Mesenteric fat pad (tissue), 1 donor: ENCODE data around the gene BCAR3. TPM values are rescaled to one million over a fixed set of nuclear protein-coding genes. Genes with fewer than 3 reads are reported as not detected.
"Not testable (repeated sequence)": the region's sequence is repeated elsewhere in the genome, so short reads cannot be mapped to it uniquely, and the experiment has no call there.

Source experiments
- DNase-seq: peaks from one replicate; pipeline ENCODE4 v3.0.0-alpha.2; 2020; ENCODE audit warnings: low spot score
- total RNA-seq: library from RNA; stranded (reverse); fragmentation: NEBNext Ultra II Directional; extraction: Animal tissue kit (Norgen Biotek cat#: 25700); gene quantifications from one replicate; pipeline ENCODE4 v1.2.1, GENCODE V29; 2021
- donor health status: DM: yes; HTN: yes; CAD: no.

The BCAR3 gene
- total RNA-seq, 1 donor from 2014 or later = 30.3 TPM

DNA sequence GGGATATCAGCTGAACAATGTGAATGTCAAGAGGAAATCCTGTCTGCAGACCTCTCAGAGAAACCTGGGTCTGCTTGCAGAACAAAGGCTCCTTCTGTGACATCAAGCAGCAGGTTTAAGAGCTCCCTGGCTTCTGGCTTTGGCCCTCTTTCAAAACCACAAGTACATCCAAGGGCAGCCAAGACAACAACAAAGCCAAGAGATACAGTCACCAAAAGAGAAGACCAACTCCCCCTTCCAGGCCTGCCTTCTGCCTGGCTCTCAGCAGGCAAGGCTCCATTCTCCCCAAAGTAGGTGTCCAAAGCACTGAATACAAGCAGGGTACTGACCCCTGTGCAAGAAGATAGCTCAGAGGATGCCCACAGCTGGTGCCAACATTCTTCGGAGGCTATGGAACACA, 11.5 kb downstream of the BCAR3 start:
- DNase-seq = no peak

DNA sequence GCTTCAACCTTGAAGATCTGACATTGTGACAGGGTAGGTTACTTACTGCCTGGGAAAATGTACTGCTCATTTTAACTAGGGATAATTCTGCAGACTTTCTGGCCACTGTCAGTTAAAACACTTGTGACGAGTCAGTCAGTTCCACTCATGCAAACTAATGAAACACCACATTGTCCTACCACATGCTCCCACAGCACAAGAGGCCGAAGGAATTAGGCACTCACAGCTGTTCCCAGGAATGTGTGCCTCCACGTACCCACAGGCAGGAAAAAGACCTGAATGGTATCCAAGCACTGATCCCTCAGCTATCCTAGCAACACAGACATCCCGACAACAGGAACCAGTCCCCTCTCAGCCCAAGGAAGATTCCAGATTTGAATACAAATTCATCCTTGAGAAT, 12.3 kb downstream of the BCAR3 start:
- no peak for DNase-seq

DNA sequence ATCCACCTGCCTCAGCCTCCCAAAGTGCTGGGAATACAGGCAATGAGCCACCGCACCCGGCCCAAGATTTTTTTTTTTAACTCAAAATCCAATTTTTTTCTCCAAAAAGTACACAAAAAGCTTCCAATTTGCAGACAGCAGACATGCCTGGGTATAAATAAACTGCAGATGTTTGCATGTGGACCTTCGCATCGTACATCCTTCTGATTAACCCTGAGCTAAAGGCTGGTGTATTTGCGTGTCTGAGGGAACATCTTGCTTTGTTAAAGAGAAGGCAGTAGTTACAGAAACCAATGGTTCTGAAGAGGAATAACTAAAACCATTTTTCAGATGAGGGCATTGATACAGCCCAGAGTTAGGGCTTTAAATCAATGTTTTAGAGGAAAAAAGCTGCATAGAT, 12.7 kb downstream of the BCAR3 start:
- no peak for DNase-seq

DNA sequence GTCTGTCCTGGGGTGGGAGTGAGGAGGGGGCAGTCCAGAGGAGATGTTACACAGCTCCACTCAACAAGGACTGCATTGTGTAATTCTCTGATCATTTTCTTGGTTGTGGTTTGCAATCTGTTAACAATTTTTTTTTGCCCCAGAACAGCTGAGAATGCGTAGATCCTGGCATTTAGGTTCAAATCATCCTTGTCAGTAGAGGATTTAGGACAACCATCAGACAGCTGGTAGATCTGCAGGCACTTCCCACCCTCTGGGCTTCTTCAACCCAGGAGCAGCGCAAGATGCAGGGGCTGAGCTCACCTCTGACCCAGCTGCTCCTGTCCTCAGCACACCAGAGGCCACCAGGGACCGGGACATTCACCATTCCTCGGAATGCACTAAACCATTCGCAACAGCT, 13.5 kb downstream of the BCAR3 start:
- no peak for DNase-seq

DNA sequence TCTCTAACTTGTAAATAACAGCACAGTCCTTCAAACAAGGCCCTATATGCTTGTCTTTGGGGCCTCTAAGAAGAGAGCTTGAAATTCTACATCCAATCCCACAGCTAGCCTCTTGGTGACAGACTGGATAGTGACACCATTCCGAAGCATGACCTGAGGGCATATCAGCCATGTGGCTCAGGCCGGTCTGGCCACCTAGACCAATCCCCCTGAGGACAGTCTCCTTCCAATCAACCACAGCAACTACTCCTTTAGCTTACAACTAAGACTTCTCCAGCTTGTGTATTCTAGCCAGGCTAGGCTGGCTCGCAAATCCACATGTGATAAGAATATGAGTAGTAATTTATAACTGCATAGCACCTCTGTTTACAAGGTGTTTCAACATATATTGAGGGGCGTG, 14.0 kb downstream of the BCAR3 start:
- no peak for DNase-seq

DNA sequence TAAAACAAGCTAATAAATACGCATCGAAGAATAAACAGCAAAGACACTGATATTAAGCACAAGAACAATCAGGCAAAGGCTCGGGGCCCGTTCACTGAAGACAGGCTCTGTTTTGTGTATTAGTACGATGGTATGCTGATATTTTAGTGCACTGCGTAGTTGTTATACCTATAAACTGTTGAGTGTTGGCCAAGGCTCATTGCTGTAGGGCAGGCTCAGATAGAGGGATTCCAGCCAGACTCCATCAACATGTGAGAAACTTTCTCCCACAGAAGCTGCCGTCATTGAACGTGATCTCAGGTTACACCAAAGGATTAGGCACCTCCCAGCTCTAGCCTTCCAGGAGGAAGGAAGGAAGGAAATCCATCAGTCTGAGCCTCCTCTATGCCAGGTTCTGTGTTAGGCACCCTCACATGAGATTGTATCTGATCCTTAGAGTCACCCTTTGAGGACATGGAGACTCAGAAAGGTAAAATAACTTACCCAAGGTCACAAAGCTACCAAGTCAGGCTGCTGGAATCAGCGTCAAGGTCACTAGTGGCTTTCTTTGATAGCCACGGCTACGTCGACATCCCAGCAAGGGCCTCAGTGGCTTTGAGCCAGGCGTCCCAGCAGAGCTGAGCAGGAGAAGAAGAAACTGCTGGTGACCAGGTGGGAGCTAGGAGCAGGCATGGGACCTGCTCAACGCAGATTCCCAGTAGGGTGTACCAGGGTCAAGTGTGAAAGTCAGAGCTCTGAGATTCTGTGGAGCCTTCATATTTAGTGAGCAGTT, 14.8 kb downstream of the BCAR3 start:
- no peak for DNase-seq

DNA sequence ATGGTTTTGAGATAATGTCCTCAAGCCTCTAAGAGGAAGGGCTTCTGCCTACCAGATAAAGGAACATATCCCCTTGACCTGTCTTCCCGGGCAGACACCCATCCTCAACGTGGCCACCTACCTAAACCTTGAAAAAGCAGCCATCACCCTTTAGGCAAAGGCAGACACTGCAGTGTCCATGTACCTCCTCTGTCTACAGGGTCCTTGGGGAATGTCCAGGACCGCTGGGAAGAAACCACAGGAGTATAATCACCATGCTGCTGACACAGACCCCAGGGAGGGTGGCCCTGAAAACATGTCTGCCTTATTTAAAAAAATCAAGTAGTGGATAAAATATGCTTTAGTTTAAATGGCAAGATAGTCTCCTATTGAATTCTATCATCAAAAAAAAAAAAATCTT, 16.6 kb downstream of the BCAR3 start:
- no peak for DNase-seq

DNA sequence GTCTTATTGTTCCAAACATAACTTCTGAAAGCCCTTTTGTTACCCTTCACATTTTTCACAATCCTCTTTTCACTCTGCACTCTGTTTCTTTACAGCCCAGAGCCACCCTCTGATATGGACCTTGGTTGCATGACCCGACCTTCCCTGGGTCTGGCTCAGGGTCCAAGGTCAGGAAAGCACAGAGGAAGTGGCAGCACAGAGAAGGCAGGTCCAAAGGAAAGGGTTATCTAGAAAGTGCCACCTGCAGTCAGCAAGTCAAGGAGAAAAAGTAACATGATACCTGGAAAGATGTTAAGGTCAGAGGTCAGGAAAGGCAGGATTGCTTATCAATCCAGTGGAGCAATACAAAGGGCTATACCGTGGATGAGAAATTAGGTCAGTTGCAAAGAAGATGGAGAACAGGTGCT, 18.4 kb downstream of the BCAR3 start:
- no peak for DNase-seq

DNA sequence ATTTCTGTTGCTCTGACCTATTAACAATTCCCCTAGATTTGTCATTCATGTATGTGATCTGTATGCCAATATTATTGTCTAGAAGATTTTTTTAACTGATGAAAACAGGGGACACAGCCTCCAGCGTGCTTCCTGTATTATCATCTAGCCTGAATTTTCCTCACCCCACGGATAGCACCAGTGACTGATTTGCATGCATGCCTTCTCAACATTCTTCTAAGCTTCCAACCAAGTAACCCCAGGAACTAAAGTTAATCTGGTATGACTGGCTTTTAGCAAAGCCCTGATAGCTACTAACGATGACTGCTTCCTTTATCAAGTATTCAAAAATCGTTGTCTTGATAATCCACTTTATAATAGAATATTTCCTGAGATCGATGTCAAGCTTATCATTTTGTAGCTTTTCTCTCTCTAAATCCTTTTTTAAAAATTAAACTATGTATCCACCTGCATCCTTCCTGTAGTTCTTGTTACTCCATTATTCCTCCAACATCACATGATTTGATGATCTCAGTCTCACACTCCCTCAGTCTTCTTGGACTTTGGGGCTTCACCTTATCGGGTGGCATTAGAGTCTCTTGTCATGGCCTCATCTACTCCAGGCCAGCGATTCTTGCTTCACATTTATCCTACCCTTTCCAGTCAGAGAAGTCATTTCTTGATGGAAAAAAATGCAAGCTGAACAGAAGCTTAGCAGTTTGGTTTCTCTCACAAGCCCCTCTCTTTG, 19.0 kb downstream of the BCAR3 start:
- no peak for DNase-seq

DNA sequence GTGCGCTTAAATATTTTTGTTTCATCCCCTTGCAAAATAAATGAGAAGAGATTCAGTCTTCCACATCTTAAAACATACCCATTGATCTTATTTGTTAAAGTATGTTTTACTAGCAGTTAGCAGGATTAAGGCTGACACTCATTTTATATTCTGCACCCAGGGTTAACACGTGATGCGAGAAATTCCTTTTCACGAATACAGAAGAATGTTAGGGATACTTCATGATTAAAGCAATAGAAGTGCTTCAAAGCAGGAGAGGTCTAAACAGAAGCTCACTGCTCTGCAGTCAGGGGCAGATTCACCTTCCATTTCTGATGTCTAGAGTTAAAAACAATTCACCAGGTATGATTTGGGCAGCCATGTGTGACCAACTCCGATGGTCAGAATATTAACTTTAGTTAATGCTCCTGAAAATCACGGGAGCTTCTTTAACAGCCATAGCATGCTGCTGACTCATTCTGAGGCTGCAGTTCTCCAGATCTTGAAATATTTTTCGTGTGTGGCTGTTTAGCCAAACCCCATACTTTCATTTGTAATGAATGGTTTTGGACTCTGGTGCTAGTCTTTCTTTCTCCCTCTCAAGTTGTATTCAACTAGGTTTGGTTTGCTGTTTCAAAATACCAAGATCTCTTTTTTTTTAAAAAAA, 19.7 kb downstream of the BCAR3 start:
- no peak for DNase-seq

DNA sequence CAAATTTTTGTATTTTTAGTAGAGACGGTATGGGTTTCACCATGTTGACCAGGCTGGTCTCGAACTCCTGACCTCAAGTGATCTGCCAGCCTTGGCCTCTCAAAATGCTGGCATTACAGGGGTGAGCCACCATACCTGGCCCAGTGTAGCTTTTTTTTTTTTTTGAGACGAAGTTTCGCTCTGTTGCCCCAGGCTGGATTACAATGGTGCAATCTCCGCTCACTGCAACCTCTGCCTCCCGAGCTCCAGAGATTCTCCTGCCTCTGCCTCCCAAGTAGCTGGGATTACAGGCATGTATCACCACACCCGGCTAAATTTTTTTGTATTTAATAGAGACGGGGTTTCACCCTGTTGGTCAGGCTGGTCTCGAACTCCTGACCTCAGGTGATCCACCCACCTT, 20.3 kb downstream of the BCAR3 start:
- DNase-seq = not testable (repeated sequence)

DNA sequence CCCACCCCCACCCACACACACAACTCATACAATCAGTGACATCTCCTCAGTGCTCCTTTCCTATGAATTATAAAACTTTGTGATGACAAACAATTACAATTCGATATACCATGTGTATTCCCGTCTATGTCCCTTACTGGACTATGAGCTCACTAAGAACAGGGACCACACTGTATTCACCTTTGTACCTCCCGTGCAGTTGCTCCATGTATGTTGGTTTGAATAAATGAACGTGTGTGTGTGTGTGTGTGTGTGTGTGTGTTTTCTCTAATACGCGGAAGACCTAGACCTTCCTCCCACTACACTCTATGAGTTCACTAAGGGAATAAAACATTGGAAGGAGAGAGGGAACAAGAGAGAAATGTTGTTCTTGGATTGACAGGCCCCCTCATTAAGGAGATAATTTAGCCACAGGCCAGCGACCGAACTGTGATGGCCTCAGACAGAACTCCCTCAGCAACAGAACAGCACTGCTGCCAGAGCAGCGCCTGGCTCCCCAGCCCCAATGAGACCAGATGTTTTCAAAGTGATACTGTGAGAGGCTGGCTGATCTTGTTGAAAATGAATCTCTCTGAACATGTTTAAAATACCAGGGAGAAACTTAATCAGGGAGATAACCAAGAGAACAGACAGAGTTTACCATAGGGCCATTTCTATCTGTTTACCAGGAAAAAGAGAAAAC, 21.7 kb downstream of the BCAR3 start:
- DNase-seq = no peak

DNA sequence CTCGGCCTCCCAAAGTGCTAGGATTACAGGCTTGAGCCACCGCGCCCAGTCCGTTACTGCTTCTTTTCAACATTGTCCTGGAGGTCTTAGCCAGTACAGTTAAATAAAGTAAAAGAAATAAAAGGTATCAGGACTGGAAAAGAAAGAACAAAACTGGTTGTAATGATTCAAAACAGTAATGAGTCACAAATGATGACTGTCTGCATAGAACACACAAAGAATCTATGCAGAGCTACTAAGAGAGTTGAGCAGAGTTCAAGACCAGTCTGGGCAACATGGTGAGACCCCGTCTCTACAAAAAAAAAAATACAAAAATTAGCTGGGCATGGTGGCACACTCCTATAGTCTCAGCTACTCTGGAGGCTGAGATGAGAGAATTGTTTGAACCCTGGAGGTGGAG, 23.4 kb downstream of the BCAR3 start:
- DNase-seq = no peak

DNA sequence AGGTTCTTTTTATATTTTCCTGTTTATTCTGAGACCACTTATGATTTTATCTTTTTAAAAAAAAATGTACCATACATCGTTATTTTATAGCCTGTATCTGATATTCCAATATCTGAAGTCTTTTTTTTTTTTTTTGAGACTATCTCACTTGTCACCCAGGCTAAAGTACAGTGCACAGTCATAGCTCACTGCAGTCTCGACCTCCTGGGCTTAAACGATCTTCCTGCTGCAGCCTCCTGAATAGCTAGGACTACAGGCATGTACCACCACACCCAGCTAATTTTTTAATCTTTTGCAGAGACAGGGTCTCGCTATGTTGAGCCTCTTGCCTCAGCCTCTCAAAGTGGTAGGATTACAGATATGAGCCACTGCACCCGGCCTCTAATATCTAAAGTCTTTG, 25.1 kb downstream of the BCAR3 start:
- DNase-seq = no peak

DNA sequence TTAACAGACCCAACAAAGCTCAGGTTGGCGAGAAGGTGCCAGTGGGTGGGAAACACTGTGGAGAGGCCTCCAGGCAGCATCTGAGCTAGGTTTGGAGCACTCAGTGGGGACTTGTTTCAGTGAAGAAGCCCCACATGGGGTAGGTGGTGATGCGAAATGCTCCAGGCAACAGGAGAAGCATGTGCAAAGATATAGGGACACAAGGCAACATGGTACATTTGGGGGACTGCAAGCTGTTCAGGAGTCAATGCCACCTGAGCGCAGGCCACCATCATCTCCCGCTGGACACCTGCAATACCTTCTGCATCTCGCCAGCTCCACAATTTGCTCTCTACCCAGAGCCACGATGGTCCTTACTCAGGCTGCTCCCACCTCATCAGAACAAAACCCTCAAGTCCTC, 28.0 kb downstream of the BCAR3 start:
- no peak for DNase-seq

DNA sequence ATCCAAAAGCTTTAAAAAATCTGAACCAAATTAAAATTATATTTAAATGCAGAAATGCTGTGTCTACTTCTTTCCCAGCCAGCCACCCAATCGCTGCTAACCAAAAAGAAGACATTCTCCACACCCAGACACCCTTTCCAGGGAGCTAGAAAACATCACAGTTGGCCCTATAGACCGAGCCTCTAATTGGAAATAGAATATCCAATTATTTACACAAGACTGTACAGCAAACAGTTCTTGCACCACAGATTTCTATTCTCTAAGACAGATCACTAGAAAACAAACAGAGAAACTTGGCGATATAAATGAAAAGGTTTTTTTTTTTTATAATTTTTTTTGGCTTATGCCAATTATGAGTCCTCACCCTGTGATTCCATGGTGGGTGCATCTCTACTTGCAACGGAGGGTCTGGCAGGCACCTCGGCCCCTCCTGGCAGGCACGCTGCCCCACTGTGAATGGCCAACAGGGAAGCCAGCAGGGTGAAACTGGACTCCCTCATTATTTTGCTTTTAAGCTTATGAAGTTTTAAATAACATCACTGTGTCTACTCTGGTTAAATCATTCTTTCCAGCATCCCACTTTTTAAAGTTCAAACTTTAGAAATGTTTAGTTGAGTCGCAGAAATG, 29.2 kb downstream of the BCAR3 start:
- no peak for DNase-seq

DNA sequence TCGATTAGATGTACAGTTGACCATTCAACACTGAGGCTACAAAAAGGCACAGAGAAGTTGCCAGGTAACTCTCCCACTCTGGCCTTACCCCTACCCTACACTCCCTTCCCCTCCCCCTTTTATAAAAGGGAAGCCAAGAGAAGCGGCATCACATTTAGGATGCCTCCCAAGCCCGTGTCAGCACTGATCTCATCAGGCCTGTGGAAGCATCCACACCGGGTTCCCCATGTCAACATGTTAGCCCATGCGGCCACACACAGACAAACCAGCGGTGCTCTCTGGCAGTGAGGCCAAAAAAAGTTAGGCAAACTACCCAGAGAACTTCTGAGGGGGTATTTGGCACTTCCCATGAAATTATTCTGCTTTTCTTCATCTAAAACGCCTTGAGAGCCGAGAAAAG, 29.9 kb downstream of the BCAR3 start:
- no peak for DNase-seq

DNA sequence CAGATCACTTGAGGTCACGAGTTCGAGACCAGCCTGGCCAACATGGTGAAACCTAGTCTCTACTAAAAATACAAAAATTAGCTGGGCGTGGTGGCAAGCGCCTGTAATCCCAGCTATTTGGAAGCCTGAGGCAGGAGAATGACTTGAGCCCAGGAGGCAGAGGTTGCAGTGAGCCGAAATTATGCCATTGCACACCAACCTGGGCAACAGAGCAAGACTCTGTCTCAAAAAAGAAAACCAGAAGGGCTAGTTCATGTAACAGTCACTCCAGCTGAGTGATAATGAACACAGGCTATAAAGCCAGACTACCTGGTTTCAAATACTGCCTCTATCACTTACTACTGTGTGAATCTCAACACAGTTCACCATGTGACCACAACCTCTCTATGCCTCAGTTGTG, 31.5 kb downstream of the BCAR3 start:
- DNase-seq = not testable (repeated sequence)

DNA sequence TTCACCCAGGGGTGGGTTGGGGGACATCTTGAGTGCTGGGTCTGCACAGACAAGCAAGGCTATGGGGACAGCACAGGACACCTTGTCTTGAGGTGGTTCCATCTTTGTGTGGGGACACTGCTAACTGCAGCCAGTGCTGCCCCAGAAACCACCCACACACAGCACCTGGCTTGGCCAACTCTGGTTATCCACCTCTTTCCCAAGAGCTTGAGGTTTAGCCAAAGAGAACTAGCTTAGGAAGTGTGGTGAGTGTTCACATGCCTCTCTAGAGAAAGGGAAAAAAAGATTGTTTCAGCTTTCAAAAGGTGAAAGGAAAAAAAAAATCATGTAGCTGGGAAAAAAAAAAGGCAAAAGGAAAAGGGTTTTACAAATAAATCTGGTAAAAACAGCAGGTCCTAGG, 32.4 kb downstream of the BCAR3 start:
- DNase-seq = no peak

DNA sequence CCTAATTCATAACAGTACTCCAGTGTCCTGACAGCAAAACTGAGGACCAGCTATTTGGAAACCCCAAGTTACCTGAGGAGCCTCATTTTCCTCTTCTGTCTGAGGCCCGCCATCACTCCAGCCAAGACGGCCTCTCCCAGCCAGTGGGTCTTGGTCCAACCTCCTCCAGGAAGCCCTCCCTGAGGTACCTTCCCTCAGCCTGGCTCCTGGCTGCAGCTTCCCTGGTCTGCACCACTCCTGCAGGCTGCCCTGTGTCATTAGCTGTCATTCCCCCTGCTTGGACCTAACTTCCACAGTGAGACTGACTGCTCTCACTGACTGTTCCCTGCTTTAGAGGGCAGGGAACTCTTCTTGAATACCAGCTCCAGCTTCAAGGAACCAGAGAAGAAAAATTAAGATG, 33.0 kb downstream of the BCAR3 start:
- no peak for DNase-seq

DNA sequence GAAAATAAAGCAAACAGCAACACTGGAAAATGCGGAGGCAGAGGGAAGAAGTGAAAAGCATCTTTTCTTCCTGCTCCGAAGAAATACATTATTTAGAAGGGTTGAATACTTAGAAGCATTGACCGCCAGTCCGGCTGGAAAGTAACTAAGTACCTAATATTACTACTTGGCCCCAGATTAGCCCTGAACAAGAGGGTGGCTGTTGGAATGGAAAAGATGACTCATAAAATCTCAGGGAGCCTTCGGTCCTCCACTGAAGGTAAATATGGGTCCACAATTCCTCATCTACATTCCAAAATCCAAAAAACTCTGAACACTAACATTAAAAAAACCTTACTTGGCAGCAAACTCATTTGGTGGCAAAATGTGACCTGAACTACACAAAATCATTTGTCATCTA, 40.1 kb downstream of the BCAR3 start:
- DNase-seq = no peak
